GM12878 (cell line): ENCODE data around the gene EXOSC2.

Source experiments
- FOXM1 ChIP-seq: IDR thresholded peaks from 2 replicates; pipeline ENCODE4 v1.6.1; 2012; ENCODE audit warnings: low read depth, mild to moderate bottlenecking, inconsistent platforms, low read length, moderate library complexity
- HDAC2 ChIP-seq: fragments of 200-600 bp; sonication (generic); IDR thresholded peaks from 2 replicates; pipeline ENCODE4 v1.6.1; 2017
- POLR2A ChIP-seq: IDR thresholded peaks from 2 replicates; pipeline ENCODE4 v1.6.1; 2011; ENCODE audit warnings: low read depth, mild to moderate bottlenecking, low read length
- POLR2AphosphoS5 ChIP-seq: IDR thresholded peaks from 2 replicates; pipeline ENCODE4 v1.6.1; 2011; ENCODE audit warnings: mild to moderate bottlenecking, low read length, inconsistent platforms
- RAD21 ChIP-seq: IDR thresholded peaks from 2 replicates; pipeline ENCODE4 v1.6.1; 2011; ENCODE audit warnings: mild to moderate bottlenecking, low read depth, low read length, moderate library complexity; ENCODE audit not compliant: insufficient read depth
- SP1 ChIP-seq: IDR thresholded peaks from one replicate; pipeline ENCODE4 v1.6.1; 2011; ENCODE audit warnings: low read depth, low read length
- SREBF2 ChIP-seq: IDR thresholded peaks from 2 replicates; pipeline ENCODE4 v1.6.1; 2012; ENCODE audit warnings: mild to moderate bottlenecking, low read length
- YY1 ChIP-seq: IDR thresholded peaks from 2 replicates; pipeline ENCODE4 v1.6.1; 2011; ENCODE audit warnings: low read depth, mild to moderate bottlenecking, low read length
- ZZZ3 ChIP-seq: IDR thresholded peaks from 2 replicates; pipeline ENCODE4 v1.6.1; 2011; ENCODE audit warnings: low read depth; ENCODE audit not compliant: control insufficient read depth, insufficient read length
- TF ChIP-seq, protein P1 (sequence below): IDR thresholded peaks from 2 replicates; pipeline ENCODE4 v1.6.1; 2011; ENCODE audit warnings: borderline replicate concordance, low read depth, mild to moderate bottlenecking, moderate library complexity, mixed read lengths, low read length; ENCODE audit not compliant: insufficient read depth; ENCODE audit errors: extremely low read length
- TF ChIP-seq, protein P2 (sequence below), 3 experiments: IDR thresholded peaks in 2 of 3; conservative IDR thresholded peaks in 1 of 3; 2 replicates each; pipeline ENCODE4 v1.5.1; 2011; ENCODE audit warnings: low read depth in 3 of 3, low read length in 3 of 3, mild to moderate bottlenecking in 3 of 3, control low read depth in 2 of 3, moderate library complexity in 2 of 3, inconsistent platforms in 1 of 3, mixed read lengths in 1 of 3; ENCODE audit not compliant: control insufficient read depth in 2 of 3, insufficient read depth in 1 of 3; ENCODE audit errors: extremely low read depth in 1 of 3

GRCh38 chr9:130732136-130732535, 38.6 kb downstream of the EXOSC2 start:
- TF ChIP-seq SP1, result no peak
- TF ChIP-seq SREBF2, result no peak
- TF ChIP-seq POLR2A, result no peak
- no peak for TF ChIP-seq RAD21
- no peak for TF ChIP-seq POLR2AphosphoS5
- TF ChIP-seq, protein P1, sequence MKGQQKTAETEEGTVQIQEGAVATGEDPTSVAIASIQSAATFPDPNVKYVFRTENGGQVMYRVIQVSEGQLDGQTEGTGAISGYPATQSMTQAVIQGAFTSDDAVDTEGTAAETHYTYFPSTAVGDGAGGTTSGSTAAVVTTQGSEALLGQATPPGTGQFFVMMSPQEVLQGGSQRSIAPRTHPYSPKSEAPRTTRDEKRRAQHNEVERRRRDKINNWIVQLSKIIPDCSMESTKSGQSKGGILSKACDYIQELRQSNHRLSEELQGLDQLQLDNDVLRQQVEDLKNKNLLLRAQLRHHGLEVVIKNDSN, result no peak
- no peak for TF ChIP-seq HDAC2
- TF ChIP-seq, protein P2, sequence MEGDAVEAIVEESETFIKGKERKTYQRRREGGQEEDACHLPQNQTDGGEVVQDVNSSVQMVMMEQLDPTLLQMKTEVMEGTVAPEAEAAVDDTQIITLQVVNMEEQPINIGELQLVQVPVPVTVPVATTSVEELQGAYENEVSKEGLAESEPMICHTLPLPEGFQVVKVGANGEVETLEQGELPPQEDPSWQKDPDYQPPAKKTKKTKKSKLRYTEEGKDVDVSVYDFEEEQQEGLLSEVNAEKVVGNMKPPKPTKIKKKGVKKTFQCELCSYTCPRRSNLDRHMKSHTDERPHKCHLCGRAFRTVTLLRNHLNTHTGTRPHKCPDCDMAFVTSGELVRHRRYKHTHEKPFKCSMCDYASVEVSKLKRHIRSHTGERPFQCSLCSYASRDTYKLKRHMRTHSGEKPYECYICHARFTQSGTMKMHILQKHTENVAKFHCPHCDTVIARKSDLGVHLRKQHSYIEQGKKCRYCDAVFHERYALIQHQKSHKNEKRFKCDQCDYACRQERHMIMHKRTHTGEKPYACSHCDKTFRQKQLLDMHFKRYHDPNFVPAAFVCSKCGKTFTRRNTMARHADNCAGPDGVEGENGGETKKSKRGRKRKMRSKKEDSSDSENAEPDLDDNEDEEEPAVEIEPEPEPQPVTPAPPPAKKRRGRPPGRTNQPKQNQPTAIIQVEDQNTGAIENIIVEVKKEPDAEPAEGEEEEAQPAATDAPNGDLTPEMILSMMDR (IDR thresholded peaks at IDR 0.05 in 2 of 3, conservative IDR thresholded peaks at IDR 0.05 in 1 of 3; ENCODE audit: control insufficient read depth in 2 of 3, extremely low read depth in 1 of 3, insufficient read depth in 1 of 3, low read depth in 3 of 3, low read length in 3 of 3), result no peak
- TF ChIP-seq YY1, result no peak
- TF ChIP-seq ZZZ3, result no peak
- no peak for TF ChIP-seq FOXM1
